GM23248 (cell line): ENCODE measurements around the gene SRPK1. TPM values are rescaled to one million over a fixed set of nuclear protein-coding genes. Genes with fewer than 3 reads are reported as not detected.

ENCODE experiments used
- DNase-seq: peaks from one replicate; pipeline ENCODE4 v3.0.0-alpha.2; 2015
- H2AFZ ChIP-seq: fragments of 200-600 bp; sonication (generic); 2 replicates; pipeline ENCODE4 v1.6.1; 2016; ENCODE audit warnings: antibody characterized with exemption
- H3F3A ChIP-seq: fragments of 200-600 bp; sonication (generic); 2 replicates; pipeline ENCODE4 v1.6.1; 2016; ENCODE audit warnings: mild to moderate bottlenecking, antibody characterized with exemption, mixed run types; ENCODE audit not compliant: insufficient read depth
- H3K27ac ChIP-seq: fragments of 200-600 bp; sonication (generic); 2 replicates; pipeline ENCODE4 v1.5.1; 2016; ENCODE audit warnings: mild to moderate bottlenecking
- H3K27me3 ChIP-seq: fragments of 200-600 bp; sonication (generic); replicated peaks from 2 replicates; pipeline ENCODE4 v1.6.1; 2016; ENCODE audit warnings: mild to moderate bottlenecking; ENCODE audit not compliant: insufficient read depth
- H3K36me3 ChIP-seq: fragments of 200-600 bp; sonication (generic); 2 replicates; pipeline ENCODE4 v1.6.1; 2016; ENCODE audit warnings: low read depth, mild to moderate bottlenecking
- H3K4me1 ChIP-seq: fragments of 200-600 bp; sonication (generic); 2 replicates; pipeline ENCODE4 v1.6.1; 2016; ENCODE audit warnings: mild to moderate bottlenecking; ENCODE audit not compliant: insufficient read depth
- H3K4me2 ChIP-seq: fragments of 200-600 bp; sonication (generic); one replicate; pipeline ENCODE4 v1.6.1; 2016; ENCODE audit warnings: mild to moderate bottlenecking; ENCODE audit not compliant: unreplicated experiment
- H3K4me3 ChIP-seq: fragments of 200-600 bp; sonication (generic); 2 replicates; pipeline ENCODE4 v1.5.1; 2016; ENCODE audit warnings: mild to moderate bottlenecking
- H3K79me2 ChIP-seq: fragments of 200-600 bp; sonication (generic); 2 replicates; pipeline ENCODE4 v1.6.1; 2016; ENCODE audit warnings: mild to moderate bottlenecking; ENCODE audit not compliant: insufficient read depth
- H3K9ac ChIP-seq: fragments of 200-600 bp; sonication (generic); 2 replicates; pipeline ENCODE4 v1.6.1; 2016; ENCODE audit warnings: mild to moderate bottlenecking
- H3K9me2 ChIP-seq: fragments of 200-600 bp; sonication (generic); 2 replicates; pipeline ENCODE4 v1.6.1; 2016; ENCODE audit warnings: mixed run types, mild to moderate bottlenecking, moderate library complexity; ENCODE audit not compliant: insufficient read depth
- H3K9me3 ChIP-seq: fragments of 200-600 bp; sonication (generic); one replicate; pipeline ENCODE4 v1.6.1; 2017; ENCODE audit warnings: low read depth
- H4K20me1 ChIP-seq: fragments of 200-600 bp; sonication (generic); 2 replicates; pipeline ENCODE4 v1.6.0; 2016; ENCODE audit not compliant: insufficient read depth
- EZH2 ChIP-seq: fragments of 200-600 bp; sonication (generic); IDR thresholded peaks from 2 replicates; pipeline ENCODE4 v1.6.1; 2018; ENCODE audit warnings: antibody characterized with exemption, mild to moderate bottlenecking; ENCODE audit not compliant: insufficient read depth, poor library complexity, severe bottlenecking
- EZH2phosphoT487 ChIP-seq: fragments of 200-600 bp; sonication (generic); IDR thresholded peaks from 2 replicates; pipeline ENCODE4 v1.6.1; 2018; ENCODE audit warnings: antibody characterized with exemption, moderate library complexity, mild to moderate bottlenecking, low read depth; ENCODE audit not compliant: insufficient read depth
- WGBS, 2 experiments: methylation state at CpG; one replicate each; pipeline ENCODE4 v1.1.6; 2015 to 2017; ENCODE audit warnings: low lambda C conversion rate in 2 of 2, low coverage in 1 of 2; ENCODE audit errors: missing lambda C conversion rate in 2 of 2; 5-methylcytosine and 5-hydroxymethylcytosine counted together
- in situ Hi-C: fragments of 300-500 bp; cut with MboI; formaldehyde crosslinking; loops from 2 replicates; pipeline ENCODE4 v1.15.0; 2020
- polyA plus RNA-seq: library from polyadenylated mRNA; unstranded; fragments of >200 nt; fragmentation: Nextera tagmentation; extraction: Ambion mirVana; gene quantifications from 2 replicates; pipeline ENCODE4 v1.2.1, GENCODE V29; 2016
- total RNA-seq: library from RNA; depleted of rRNA; stranded (reverse); fragments of >200 nt; shearing (Covaris generic); gene quantifications from 2 replicates; pipeline ENCODE4 v1.2.3, GENCODE V29; 2014

SRPK1 gene
- total and polyA plus RNA-seq, 2 experiments from 2014 or later = 28.9 to 44.4 TPM

DNA sequence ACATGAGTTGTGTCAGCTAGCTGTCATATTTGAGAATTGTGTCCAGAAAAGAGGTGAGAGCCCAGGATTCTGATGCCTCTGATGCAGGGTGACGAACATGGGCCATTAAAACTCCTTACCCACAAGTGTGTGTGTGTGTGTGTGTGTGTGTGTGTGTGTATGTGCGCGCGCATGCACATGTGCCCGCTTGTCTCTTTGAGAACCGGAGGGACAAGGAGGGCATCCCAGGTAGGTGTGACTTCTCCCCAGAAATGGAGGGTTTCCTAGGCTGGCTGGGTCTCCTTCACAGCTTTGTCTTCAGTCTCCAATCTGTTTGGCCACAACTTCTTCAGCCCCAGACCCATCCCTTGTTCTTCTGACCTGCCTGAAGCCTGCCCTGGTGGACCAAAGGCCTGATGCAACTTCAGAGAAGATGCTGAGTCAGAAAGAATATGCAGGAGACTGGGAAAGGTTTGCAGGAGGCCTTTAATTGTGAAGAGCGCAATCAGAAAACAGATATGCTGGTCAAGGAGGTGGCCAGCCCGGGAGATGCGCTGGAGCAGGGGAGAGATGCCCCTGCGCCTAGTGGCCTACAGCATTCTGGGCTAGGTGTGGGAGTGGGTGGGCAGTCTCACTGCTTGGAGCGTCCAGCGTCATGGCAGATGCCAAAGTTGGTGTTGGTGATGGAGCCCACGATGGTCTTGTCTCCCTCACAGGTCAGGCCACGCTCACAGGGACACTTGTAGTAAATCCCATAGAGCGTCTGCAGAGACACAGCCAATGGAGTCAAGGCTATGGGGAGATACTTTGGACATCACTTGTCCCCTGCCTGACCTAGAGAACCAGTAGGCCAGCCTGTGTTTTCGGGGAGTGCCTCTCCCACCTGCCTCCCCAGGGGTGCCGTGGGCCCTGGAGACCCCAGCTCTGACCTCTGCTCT, 126.1 kb downstream of the SRPK1 start:
- H3K36me3 ChIP-seq = no peaks in the 10 kb centered on the region
- no peak overlapping the region for H3K9ac ChIP-seq
- H3K79me2 ChIP-seq = no peaks in the 10 kb centered on the region
- DNase-seq = no peak
- no peak overlapping the region for H3K4me2 ChIP-seq
- no peak for TF ChIP-seq EZH2phosphoT487
- TF ChIP-seq EZH2 = no peak
- H3K27ac ChIP-seq = no peak overlapping the region
- no peak overlapping the region for H3K4me3 ChIP-seq
- H3K4me1 ChIP-seq = no peaks in the 10 kb centered on the region
- no peaks in the 10 kb centered on the region for H3K9me2 ChIP-seq
- in situ Hi-C loops = no loop called here
- H3K9me3 ChIP-seq = no peaks in the 10 kb centered on the region
- no peaks in the 10 kb centered on the region for H3F3A ChIP-seq
- H3K27me3 ChIP-seq = peaks cover 42% of the 10 kb centered on the region
- no peak overlapping the region for H2AFZ ChIP-seq
- H4K20me1 ChIP-seq = no peaks in the 10 kb centered on the region
- 76 to 77% methylated on average over 17 of the region's 17 CpGs for WGBS, 2 experiments

DNA sequence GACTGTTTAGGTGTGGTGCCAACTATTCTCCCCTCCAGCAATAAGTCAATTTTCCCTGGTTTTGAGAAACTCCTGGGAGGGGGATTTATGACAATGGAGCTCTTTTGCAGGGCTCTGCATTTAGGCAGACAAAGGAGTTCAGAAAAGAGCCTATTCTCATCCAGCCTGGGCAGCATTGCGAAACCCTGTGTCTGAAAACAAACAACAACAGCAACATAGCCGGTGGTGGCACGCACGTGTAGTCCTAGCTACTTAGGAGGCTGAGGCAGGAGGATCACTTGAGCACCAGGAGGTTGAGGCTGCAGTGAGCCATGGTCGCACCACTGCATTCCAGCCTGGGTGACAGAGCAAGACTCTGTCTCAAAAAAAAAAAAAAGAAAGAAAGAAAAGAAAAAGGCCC, 130.2 kb downstream of the SRPK1 start:
- 56 to 62% methylated on average over 5 of the region's 5 CpGs for WGBS, 2 experiments

DNA sequence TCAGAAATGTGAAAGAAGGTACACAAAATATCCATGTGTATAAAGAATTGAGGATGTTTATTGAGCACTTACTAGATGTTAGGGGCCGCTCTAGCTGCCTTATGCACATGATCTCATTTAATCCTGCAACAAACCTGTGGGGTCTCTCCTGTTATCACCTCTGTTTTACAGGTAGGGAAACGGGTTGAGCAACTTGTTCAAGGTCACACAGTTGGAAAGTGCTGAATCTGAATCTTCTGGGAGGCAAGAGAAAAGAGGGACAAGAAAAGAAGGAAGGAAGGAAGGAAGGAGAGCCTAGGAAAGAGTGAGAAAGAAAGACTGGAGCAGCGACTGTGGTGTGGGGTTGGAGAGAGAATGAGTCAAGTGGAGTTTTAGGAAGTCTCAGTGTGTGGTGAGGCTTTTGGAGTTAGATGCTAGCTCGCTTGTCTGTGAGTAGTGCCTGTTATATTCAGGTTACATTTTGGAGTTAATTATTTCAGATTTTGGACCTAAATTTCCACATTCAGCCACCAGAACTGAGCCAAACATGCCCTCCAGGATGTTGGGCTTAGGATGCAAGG, 132.4 kb downstream of the SRPK1 start:
- H3K27me3 ChIP-seq = peaks cover 60% of the 10 kb centered on the region
- H3F3A ChIP-seq = no peaks in the 10 kb centered on the region
- H3K9me2 ChIP-seq = no peaks in the 10 kb centered on the region
- in situ Hi-C loops = no loop called here
- H3K9ac ChIP-seq = no peak overlapping the region
- no peaks in the 10 kb centered on the region for H3K36me3 ChIP-seq
- H4K20me1 ChIP-seq = no peaks in the 10 kb centered on the region
- H3K4me2 ChIP-seq = no peak overlapping the region
- no peak overlapping the region for H2AFZ ChIP-seq
- no peaks in the 10 kb centered on the region for H3K79me2 ChIP-seq
- DNase-seq = no peak
- H3K27ac ChIP-seq = no peak overlapping the region
- H3K4me3 ChIP-seq = no peak overlapping the region
- TF ChIP-seq EZH2 = no peak
- no peak for TF ChIP-seq EZH2phosphoT487
- H3K9me3 ChIP-seq = no peaks in the 10 kb centered on the region
- no peaks in the 10 kb centered on the region for H3K4me1 ChIP-seq
- 43 to 46% methylated on average over 4 of the region's 4 CpGs for WGBS, 2 experiments

More for the DNA sequence above, 130.2 kb downstream of the SRPK1 start:
- H3K4me2 ChIP-seq = no peak overlapping the region
- H3K27me3 ChIP-seq = peaks cover 63% of the 10 kb centered on the region
- H3K4me3 ChIP-seq = no peak overlapping the region
- H3K9me3 ChIP-seq = no peaks in the 10 kb centered on the region
- no peaks in the 10 kb centered on the region for H3K4me1 ChIP-seq
- H3K9ac ChIP-seq = no peak overlapping the region
- H3K9me2 ChIP-seq = no peaks in the 10 kb centered on the region
- no peak overlapping the region for H3K27ac ChIP-seq
- in situ Hi-C loops = no loop called here
- H3F3A ChIP-seq = no peaks in the 10 kb centered on the region
- TF ChIP-seq EZH2 (no peak), EZH2phosphoT487 (no peak)
- H3K36me3 ChIP-seq = no peaks in the 10 kb centered on the region
- H2AFZ ChIP-seq = no peak overlapping the region
- no peak for DNase-seq
- no peaks in the 10 kb centered on the region for H4K20me1 ChIP-seq
- no peaks in the 10 kb centered on the region for H3K79me2 ChIP-seq

DNA sequence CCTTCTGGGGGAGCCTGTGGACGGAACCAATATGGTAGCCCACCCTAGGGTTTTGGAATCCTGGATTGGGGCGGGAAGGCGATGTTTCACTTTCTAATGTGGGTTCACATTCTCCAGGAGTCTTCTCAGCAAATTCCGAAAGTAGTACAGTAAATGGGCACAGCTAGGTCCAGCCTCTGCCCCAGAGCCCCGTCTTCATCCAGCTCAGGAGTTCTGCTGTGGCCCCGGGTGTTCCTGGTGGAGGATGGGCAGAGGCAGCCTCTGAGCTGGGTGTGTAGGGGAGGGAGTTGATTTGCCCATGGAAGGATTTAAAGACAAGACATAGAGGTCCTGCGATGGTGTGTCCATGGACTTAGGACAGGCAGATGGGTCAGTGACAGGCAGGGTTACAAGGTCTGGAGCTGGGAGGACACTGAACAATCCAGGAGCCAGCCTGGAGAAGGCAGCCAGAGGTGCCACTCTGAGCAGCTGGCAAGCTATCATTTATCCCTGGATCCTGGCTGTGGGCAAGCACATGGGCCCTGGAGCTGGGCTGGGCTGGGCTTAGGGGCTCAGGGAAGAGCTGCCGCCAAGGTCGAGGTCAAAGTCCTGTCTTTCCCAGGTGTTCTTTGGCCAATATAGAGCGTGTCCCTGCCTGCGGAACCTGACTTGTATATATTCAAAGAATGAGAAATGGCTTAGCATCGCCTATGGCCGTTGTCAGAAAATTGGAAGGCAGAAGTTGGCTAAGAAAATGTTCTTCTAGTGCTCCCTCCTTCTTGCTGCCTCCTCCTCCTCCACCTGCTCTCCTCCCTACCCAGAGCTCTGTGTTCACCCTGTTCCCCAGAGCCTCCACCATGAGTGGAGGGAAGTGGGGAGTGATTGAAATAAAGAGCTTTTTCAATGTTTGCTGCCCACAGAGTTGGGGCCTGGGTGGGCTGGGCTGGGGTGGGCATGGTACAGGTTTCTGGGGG, 133.4 kb downstream of the SRPK1 start:
- WGBS, 2 experiments = 73 to 74% methylated on average over 13 of the region's 13 CpGs

More for the DNA sequence above, 133.4 kb downstream of the SRPK1 start:
- Histone ChIP-seq H3K4me2 (no peak overlapping the region), H3K27ac (no peak overlapping the region), H3K9ac (no peak overlapping the region), H3F3A (no peaks in the 10 kb centered on the region), H4K20me1 (no peaks in the 10 kb centered on the region), H2AFZ (no peak overlapping the region), H3K79me2 (no peaks in the 10 kb centered on the region), H3K4me1 (no peaks in the 10 kb centered on the region), H3K4me3 (no peak overlapping the region), H3K36me3 (no peaks in the 10 kb centered on the region), H3K9me3 (no peaks in the 10 kb centered on the region), H3K9me2 (no peaks in the 10 kb centered on the region), H3K27me3 (peaks cover 52% of the 10 kb centered on the region)
- no peak for DNase-seq
- TF ChIP-seq EZH2phosphoT487 (no peak), EZH2 (no peak)
- in situ Hi-C loops = no loop called here
